ENCODE data around the gene BMPER. TPM values are rescaled to one million over a fixed set of nuclear protein-coding genes. Genes with fewer than 3 reads are reported as not detected.

The BMPER gene
- total and polyA plus RNA-seq, 2 of the 8 experiments (the other 6 are each of a cell fraction or from before 2014, with no cell fraction given) = 0.33 to 0.69 TPM

GRCh38 chr7:33958104-33958503, 52.8 kb downstream of the BMPER start:
- Histone ChIP-seq H3K23me2 (ENCODE audit: low read depth, low read length) (no peaks in the 10 kb centered on the region), H3K27ac (ENCODE audit: low read depth, low read length) (no peak overlapping the region), H2AFZ (ENCODE audit: low read length) (no peak overlapping the region), H2BK12ac (ENCODE audit: low read depth, low read length) (no peak overlapping the region), H3K79me2 (ENCODE audit: control insufficient read depth in 1 of 2, insufficient read depth in 2 of 2, low read length in 2 of 2) (no peaks in the 10 kb centered on the region), H3K23ac (ENCODE audit: insufficient read length) (no peak overlapping the region), H3K79me1 (ENCODE audit: low read depth, low read length) (no peaks in the 10 kb centered on the region), H3K36me3 (ENCODE audit: control insufficient read depth in 2 of 4, insufficient read depth in 4 of 4, low read length in 3 of 4) (no peaks in the 10 kb centered on the region), H2BK15ac (ENCODE audit: low read length) (no peak overlapping the region), H2BK120ac (replicated peaks; ENCODE audit: low read depth, low read length) (no peak overlapping the region), H3K4me2 (ENCODE audit: insufficient read depth in 1 of 2, low read depth in 2 of 2, low read length in 2 of 2) (no peak overlapping the region), H2AK5ac (ENCODE audit: low read depth, low read length) (no peak overlapping the region), H3K4me1 (replicated peaks in 1 of 4; ENCODE audit: control insufficient read depth in 3 of 4, insufficient read depth in 4 of 4, low read length in 3 of 4) (no peaks in the 10 kb centered on the region), H3K9ac (replicated peaks in 1 of 4; ENCODE audit: extremely low read depth in 1 of 4, low read depth in 3 of 4, low read length in 3 of 4) (no peak overlapping the region), H4K8ac (ENCODE audit: extremely low read depth, insufficient read depth, low read length) (no peak overlapping the region), H3K9me3 (ENCODE audit: insufficient read depth in 2 of 2, low read depth in 1 of 2, low read length in 1 of 2) (no peaks in the 10 kb centered on the region), H2BK20ac (ENCODE audit: low read length) (no peak overlapping the region), H3K27me3 (replicated peaks in 1 of 4; ENCODE audit: control insufficient read depth in 3 of 4, extremely low read depth in 1 of 4, insufficient read depth in 3 of 4, low read length in 3 of 4) (no peaks in the 10 kb centered on the region), H3K4ac (replicated peaks; ENCODE audit: insufficient read length, low read depth, low read length) (no peak overlapping the region), H2BK5ac (ENCODE audit: low read depth, low read length) (no peak overlapping the region), H4K5ac (ENCODE audit: insufficient read length, low read depth, low read length) (no peak overlapping the region), H3K14ac (ENCODE audit: insufficient read length) (no peak overlapping the region), H3K56ac (replicated peaks; ENCODE audit: insufficient read length, low read depth, low read length) (no peak overlapping the region), H4K20me1 (replicated peaks in 1 of 2; ENCODE audit: control insufficient read depth in 1 of 2, insufficient read depth in 2 of 2, low read length in 2 of 2) (no peaks in the 10 kb centered on the region), H4K91ac (replicated peaks; ENCODE audit: insufficient read length, low read length) (no peak overlapping the region), H3K18ac (ENCODE audit: extremely low read depth, low read length) (no peak overlapping the region), H3K4me3 (ENCODE audit: extremely low read depth in 1 of 4, insufficient read depth in 2 of 4, low read depth in 3 of 4, low read length in 4 of 4) (no peak overlapping the region)
- WGBS, 2 experiments (ENCODE audit: extremely low coverage in 1 of 2, insufficient coverage in 1 of 2, insufficient read length in 1 of 2, insufficient replicate concordance in 2 of 2, low coverage in 1 of 2, low lambda C conversion rate in 2 of 2, missing lambda C conversion rate in 1 of 2) = 95% methylated on average over 1 of the region's 1 CpG; no CpG with 5 or more reads in 1 of the 2 experiments
- no peak for FAIRE-seq
- ChIA-PET CTCF (ENCODE audit: partially characterized antibody) (no interaction called here), POLR2A (ENCODE audit: partially characterized antibody) (no interaction called here)
- no peak for DNase-seq (ENCODE audit: low read depth in 1 of 2, low spot score in 2 of 2)
- TF ChIP-seq RFX5 (IDR thresholded peaks at IDR 0.05; ENCODE audit: borderline replicate concordance, low read depth, low read length) (no peak), JUND (IDR thresholded peaks at IDR 0.05; ENCODE audit: low read length) (no peak), NANOG (IDR thresholded peaks at IDR 0.05; ENCODE audit: insufficient read depth, low read depth, low read length, poor library complexity, severe bottlenecking) (no peak), KDM1A (IDR thresholded peaks at IDR 0.05; ENCODE audit: borderline replicate concordance, low read length) (no peak), GABPA (IDR thresholded peaks at IDR 0.05; ENCODE audit: borderline replicate concordance, insufficient read depth, low read length) (no peak), JUN (IDR thresholded peaks at IDR 0.05; ENCODE audit: low read depth, low read length) (no peak), ATF2 (IDR thresholded peaks at IDR 0.05; ENCODE audit: low read length) (no peak), CHD1 (IDR thresholded peaks at IDR 0.05; ENCODE audit: low read depth, low read length) (no peak), FOSL1 (IDR thresholded peaks at IDR 0.05; ENCODE audit: insufficient read depth, low read depth, low read length) (no peak), BRCA1 (IDR thresholded peaks at IDR 0.05; ENCODE audit: low read depth, low read length) (no peak), RXRA (IDR thresholded peaks at IDR 0.05; ENCODE audit: insufficient read depth, low read depth, low read length) (no peak), EZH2 (IDR thresholded peaks at IDR 0.05; ENCODE audit: low read depth, low read length, severe bottlenecking) (no peak), ZNF274 (IDR thresholded peaks at IDR 0.05; ENCODE audit: borderline replicate concordance, extremely low read depth, low read length) (no peak)

Data from H1 (cell line).